ENCODE measurements around the gene CHST11.

GRCh38 chr12:104585448-104586055 is 128.8 kb downstream of the CHST11 start:
- TF ChIP-seq, protein P1, sequence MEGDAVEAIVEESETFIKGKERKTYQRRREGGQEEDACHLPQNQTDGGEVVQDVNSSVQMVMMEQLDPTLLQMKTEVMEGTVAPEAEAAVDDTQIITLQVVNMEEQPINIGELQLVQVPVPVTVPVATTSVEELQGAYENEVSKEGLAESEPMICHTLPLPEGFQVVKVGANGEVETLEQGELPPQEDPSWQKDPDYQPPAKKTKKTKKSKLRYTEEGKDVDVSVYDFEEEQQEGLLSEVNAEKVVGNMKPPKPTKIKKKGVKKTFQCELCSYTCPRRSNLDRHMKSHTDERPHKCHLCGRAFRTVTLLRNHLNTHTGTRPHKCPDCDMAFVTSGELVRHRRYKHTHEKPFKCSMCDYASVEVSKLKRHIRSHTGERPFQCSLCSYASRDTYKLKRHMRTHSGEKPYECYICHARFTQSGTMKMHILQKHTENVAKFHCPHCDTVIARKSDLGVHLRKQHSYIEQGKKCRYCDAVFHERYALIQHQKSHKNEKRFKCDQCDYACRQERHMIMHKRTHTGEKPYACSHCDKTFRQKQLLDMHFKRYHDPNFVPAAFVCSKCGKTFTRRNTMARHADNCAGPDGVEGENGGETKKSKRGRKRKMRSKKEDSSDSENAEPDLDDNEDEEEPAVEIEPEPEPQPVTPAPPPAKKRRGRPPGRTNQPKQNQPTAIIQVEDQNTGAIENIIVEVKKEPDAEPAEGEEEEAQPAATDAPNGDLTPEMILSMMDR (IDR thresholded peaks at IDR 0.05), result no peak
- TF ChIP-seq ZFX (IDR thresholded peaks at IDR 0.05; ENCODE audit: borderline replicate concordance), result no peak

All from 22Rv1 (cell line).